HG03139 (cell line): Measurements from ENCODE around the gene MALRD1.

Experiments used
- ATAC-seq: cut with Tn5 transposase; IDR thresholded peaks from one replicate; pipeline ENCODE4 v1.9.1; 2021; ENCODE audit not compliant: unreplicated experiment

Gene MALRD1

DNA sequence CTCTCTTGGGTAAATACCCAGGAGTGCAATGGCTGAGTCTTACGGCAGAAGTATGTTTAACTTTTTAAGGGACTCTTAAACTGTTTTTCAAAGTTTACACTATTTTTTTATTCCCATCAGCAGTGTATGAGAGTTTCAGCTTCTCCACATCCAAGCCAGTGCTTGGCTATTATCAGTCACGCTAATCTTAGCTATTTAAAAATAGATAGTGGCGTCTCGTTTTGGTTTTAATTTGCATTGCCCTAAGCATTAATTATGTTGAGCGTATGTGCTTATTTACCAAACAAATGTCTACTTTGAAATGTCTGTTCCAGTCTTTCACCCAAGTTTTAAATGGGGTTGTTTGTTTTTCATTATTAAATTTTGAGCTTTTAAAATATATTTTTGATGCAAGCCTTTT lies 164.0 kb downstream of the MALRD1 start:
- ATAC-seq, result no peak

DNA sequence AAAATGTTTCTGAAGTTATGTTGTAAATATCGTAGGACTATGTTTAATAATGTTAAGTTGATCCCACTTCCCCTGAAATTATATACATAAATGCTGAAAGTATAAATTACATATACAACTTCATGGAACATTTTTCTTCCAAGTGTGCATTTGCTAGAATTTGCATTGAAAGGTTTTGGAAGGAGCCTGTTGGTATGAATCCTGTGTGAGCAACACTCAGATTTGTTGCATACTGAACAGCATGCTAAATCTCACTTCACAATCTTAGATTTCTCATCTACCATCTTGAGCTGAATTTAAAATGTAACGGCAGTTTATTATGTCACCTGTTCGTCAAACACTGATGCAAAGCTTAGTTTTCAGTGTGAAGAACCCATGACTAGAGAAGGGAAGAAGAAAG lies 172.6 kb downstream of the MALRD1 start:
- no peak for ATAC-seq

DNA sequence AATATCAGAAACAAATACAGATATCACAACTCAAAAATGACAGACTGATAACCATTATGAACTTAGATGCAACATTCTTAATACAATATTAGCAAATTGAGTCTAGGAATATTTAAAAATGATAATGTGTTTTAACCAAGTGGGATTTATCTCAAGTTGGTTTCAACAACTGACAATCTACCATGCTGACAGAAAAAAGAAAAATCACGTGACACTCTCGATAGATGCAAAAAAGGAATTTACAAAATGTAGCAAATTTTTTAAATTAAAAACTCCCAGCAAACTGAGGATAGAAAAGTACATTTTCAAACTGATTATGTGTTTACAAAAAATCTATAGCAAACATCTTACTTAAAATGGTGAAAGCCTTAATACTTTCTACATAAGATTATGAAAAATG lies 177.4 kb downstream of the MALRD1 start:
- no peak for ATAC-seq

GRCh38 chr10:19231034-19231433 lies 182.4 kb downstream of the MALRD1 start:
- ATAC-seq, result no peak

- no peak for ATAC-seq
These were observed 197.5 kb downstream of the MALRD1 start for GRCh38 chr10:19245889-19246752.

DNA sequence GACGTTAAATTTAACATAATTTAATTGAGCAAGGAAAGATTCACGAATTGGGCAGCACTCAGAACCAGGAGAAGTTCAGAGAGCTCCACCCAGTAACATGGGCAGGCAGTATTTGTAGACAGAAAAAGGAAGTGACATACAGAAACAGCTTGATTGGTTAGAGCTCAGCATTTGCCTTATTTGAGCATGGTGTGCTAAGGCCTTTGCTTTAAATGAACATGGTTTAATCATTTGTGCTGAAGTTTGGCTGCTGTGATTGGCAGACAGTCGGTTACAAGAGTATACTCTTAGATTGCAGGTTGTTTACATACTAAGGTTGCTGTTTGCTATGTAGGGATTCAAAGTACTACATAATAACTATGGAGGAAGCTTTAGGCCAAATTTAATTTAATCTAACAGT lies 199.2 kb downstream of the MALRD1 start:
- ATAC-seq, result no peak

GRCh38 chr10:19250546-19250945 lies 201.9 kb downstream of the MALRD1 start:
- ATAC-seq, result no peak

DNA sequence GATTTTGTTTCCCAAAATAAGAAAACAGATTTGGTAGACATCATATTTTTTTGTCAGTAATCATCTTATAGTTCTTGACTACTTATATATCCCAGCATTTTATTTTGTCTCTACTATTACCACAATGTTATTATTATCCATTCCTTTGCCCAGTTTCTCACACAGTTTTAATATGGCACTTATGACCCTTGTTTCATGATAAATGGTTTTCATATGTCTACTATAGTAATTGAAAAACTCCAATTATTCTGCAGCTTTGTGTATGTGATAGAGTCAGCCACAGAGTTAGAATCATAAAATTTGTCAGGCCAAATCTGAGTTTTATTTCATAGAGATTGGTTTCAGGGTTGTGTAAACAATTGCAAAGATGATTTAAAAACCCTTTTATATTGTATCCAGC lies 203.9 kb downstream of the MALRD1 start:
- no peak for ATAC-seq

DNA sequence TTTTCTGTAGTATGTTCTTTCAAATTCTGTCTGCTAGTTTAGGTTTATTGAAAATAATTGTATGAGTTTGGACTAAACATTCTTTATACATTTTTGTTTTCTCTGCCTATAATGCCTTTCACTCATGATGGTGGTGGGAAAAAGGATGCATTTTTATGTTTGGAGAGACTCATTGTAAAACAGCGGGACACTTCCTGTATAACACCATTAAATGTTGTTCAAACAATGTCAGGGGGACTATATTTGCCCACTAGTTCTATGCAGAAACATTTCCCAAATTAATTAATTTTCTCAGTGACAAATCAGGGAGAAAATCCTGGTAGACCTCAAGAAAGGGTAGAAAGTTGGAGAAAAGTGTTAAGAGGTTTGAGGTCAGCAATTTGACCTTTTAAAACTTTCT lies 207.7 kb downstream of the MALRD1 start:
- ATAC-seq, result no peak

GRCh38 chr10:19263262-19263661 lies 214.7 kb downstream of the MALRD1 start:
- no peak for ATAC-seq

GRCh38 chr10:19283285-19283684 lies 234.7 kb downstream of the MALRD1 start:
- ATAC-seq, result no peak

- no peak for ATAC-seq
These were observed 235.2 kb downstream of the MALRD1 start for GRCh38 chr10:19283786-19284185.

- ATAC-seq, result no peak
These were observed 242.2 kb downstream of the MALRD1 start for GRCh38 chr10:19290770-19291169.

DNA sequence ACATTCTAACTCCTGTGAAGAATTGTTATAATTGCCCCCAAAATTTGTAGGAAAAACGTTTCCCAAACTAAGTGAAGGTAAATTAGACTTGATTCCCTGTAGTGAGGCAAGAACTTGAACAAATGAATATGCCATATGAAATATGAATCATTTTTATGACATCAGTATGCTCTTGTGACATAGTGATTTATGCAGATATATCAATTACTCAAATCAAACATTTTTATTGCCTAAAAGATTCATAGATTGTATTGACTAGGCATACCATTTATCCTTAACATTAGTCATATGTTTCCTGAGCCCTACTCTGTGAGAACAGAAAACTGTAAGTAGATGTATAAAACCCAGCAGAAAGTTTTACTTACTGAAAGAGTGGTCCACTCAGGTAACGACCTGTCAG lies 245.6 kb downstream of the MALRD1 start:
- ATAC-seq, result no peak

- no peak for ATAC-seq
These were observed 251.0 kb downstream of the MALRD1 start for GRCh38 chr10:19299645-19300044.

- ATAC-seq, result no peak
These were observed 253.5 kb downstream of the MALRD1 start for GRCh38 chr10:19302117-19302516.

DNA sequence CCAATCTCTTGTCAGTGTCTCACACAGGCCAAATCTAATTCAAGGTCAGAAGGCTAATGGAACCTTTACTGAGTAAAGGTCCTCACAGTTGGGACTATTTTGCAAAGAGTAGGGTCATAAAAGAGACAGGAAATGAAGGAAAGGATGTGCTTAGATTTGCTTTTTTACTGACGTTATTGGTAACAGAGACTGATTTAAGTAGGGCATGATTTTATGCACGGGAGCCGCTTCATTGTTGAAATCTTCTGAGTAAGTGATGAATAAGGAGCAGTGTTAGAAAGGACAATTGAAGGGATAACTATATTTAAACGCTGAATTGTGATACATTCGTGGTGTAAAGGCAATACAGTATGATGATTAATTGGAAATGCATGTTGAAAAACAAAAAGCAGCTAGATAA lies 261.5 kb downstream of the MALRD1 start:
- no peak for ATAC-seq

GRCh38 chr10:19316204-19316870 lies 267.7 kb downstream of the MALRD1 start:
- ATAC-seq, result no peak

GRCh38 chr10:19317952-19318351 lies 269.4 kb downstream of the MALRD1 start:
- ATAC-seq, result no peak

- no peak for ATAC-seq
These were observed 277.0 kb downstream of the MALRD1 start for GRCh38 chr10:19325581-19325980.

GRCh38 chr10:19328582-19328981 lies 280.0 kb downstream of the MALRD1 start:
- ATAC-seq, result no peak

- ATAC-seq, result no peak
These were observed 280.9 kb downstream of the MALRD1 start for GRCh38 chr10:19329475-19329874.
